SK-N-MC (cell line): Measurements from ENCODE around the gene PRRC2A.

Experiments used
- EZH2 ChIP-seq: fragments of 200-600 bp; sonication (generic); IDR thresholded peaks from one replicate; pipeline ENCODE4 v1.6.1; 2017; ENCODE audit warnings: antibody characterized with exemption
- POLR2AphosphoS5 ChIP-seq: IDR thresholded peaks from 2 replicates; pipeline ENCODE4 v1.6.1; 2012; ENCODE audit warnings: mild to moderate bottlenecking, low read depth, low read length, borderline replicate concordance

- TF ChIP-seq POLR2AphosphoS5 = no peak
- TF ChIP-seq EZH2 = no peak
Measured at GRCh38 chr6:31686483-31686882, 66.0 kb downstream of the PRRC2A start.
